DND-41 (cell line): ENCODE data around the gene PLIN4.

Experiments
- EZH2 ChIP-seq: IDR thresholded peaks from 3 replicates; pipeline ENCODE4 v1.6.1; 2012; ENCODE audit warnings: borderline replicate concordance, low read depth, mild to moderate bottlenecking, moderate library complexity, low read length, inconsistent platforms; ENCODE audit not compliant: severe bottlenecking
- TF ChIP-seq, protein P1 (sequence below): IDR thresholded peaks from 2 replicates; pipeline ENCODE4 v1.5.1; 2012; ENCODE audit warnings: borderline replicate concordance, low read length, moderate library complexity, mild to moderate bottlenecking; ENCODE audit not compliant: poor library complexity, severe bottlenecking; ENCODE audit errors: extremely low read depth

DNA sequence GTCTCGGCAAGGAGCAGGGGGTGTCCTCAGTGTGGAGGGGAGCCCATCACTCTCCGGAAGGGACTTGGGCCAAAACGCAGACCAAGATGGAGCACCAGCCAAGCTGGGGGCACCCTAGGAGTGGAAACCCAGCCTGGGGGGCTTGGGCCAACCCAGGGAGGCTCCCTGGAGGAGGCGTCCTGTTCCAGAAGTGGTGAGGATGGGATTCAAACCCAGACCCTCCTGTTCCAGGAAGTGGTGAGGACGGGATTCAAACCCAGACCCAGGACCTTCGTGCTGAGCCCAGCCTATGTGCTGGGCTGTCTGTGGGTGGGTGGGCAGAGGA is 848 bp upstream of the PLIN4 start:
- TF ChIP-seq, protein P1, sequence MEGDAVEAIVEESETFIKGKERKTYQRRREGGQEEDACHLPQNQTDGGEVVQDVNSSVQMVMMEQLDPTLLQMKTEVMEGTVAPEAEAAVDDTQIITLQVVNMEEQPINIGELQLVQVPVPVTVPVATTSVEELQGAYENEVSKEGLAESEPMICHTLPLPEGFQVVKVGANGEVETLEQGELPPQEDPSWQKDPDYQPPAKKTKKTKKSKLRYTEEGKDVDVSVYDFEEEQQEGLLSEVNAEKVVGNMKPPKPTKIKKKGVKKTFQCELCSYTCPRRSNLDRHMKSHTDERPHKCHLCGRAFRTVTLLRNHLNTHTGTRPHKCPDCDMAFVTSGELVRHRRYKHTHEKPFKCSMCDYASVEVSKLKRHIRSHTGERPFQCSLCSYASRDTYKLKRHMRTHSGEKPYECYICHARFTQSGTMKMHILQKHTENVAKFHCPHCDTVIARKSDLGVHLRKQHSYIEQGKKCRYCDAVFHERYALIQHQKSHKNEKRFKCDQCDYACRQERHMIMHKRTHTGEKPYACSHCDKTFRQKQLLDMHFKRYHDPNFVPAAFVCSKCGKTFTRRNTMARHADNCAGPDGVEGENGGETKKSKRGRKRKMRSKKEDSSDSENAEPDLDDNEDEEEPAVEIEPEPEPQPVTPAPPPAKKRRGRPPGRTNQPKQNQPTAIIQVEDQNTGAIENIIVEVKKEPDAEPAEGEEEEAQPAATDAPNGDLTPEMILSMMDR: no peak
- TF ChIP-seq EZH2: no peak
